ENCODE measurements around the gene GRHL1.

GRHL1 gene

GRCh38 chr2:10043906-10044601, 92.6 kb downstream of the GRHL1 start:
- peak; percentile 96 for DNase-seq (ENCODE audit: low read depth)
- TF ChIP-seq CTCF (conservative IDR thresholded peaks at IDR 0.05; ENCODE audit: low read depth, low read length): no peak

GRCh38 chr2:10045561-10046355, 94.3 kb downstream of the GRHL1 start:
- no peak for DNase-seq (ENCODE audit: low read depth)
- no peak for TF ChIP-seq CTCF (conservative IDR thresholded peaks at IDR 0.05; ENCODE audit: low read depth, low read length)

More at GRCh38 chr2:10043906-10044601, 92.6 kb downstream of the GRHL1 start:
- peak overlapping the region; percentile 71 for H3K4me3 ChIP-seq (ENCODE audit: low read depth, low read length)

GRCh38 chr2:10046931-10047330, 95.4 kb downstream of the GRHL1 start:
- no peak for DNase-seq (ENCODE audit: low read depth)
- H3K4me3 ChIP-seq (ENCODE audit: low read depth, low read length): no peak overlapping the region
- TF ChIP-seq CTCF (conservative IDR thresholded peaks at IDR 0.05; ENCODE audit: low read depth, low read length): no peak

More at GRCh38 chr2:10045561-10046355, 94.3 kb downstream of the GRHL1 start:
- no peak overlapping the region for H3K4me3 ChIP-seq (ENCODE audit: low read depth, low read length)

GRCh38 chr2:10047616-10048500, 96.4 kb downstream of the GRHL1 start:
- no peak for TF ChIP-seq CTCF (conservative IDR thresholded peaks at IDR 0.05; ENCODE audit: low read depth, low read length)
- DNase-seq (ENCODE audit: low read depth): no peak
- H3K4me3 ChIP-seq (ENCODE audit: low read depth, low read length): no peak overlapping the region

- peak; percentile 64 for TF ChIP-seq CTCF (conservative IDR thresholded peaks at IDR 0.05; ENCODE audit: low read depth, low read length)
- peak; percentile 78 for DNase-seq (ENCODE audit: low read depth)
- no peak overlapping the region for H3K4me3 ChIP-seq (ENCODE audit: low read depth, low read length)
Measured at GRCh38 chr2:10048501-10049171, 97.1 kb downstream of the GRHL1 start.

Measured in choroid plexus epithelial cell (primary cell).